Calu3 (cell line): ENCODE measurements around the gene LRRC46. TPM values are rescaled to one million over a fixed set of nuclear protein-coding genes. Genes with fewer than 3 reads are reported as not detected.

Source experiments
- BruUV-seq: library from RNA; stranded (reverse); fragments of 400-500 nt; replicated peaks from 2 replicates; lab custom pipeline; 2021; lab: Mats Ljungman, UMichigan
- CTCF ChIA-PET: fragments of 300-600 bp; sonication (Branson Sonifier 250); formaldehyde crosslinking; loops from one replicate; lab custom pipeline; 2022; ENCODE audit warnings: antibody characterized with exemption; lab: Charles Lee
- DNase-seq: peaks from one replicate; pipeline ENCODE4 v3.0.0; 2022
- H3K27ac Mint-ChIP-seq: one replicate; pipeline ENCODE4 v1.8.0; 2022; ENCODE audit warnings: mixed read lengths; ENCODE audit not compliant: unreplicated experiment
- H3K27me3 Mint-ChIP-seq: one replicate; pipeline ENCODE4 v1.8.0; 2022; ENCODE audit warnings: mixed read lengths; ENCODE audit not compliant: unreplicated experiment
- H3K36me3 Mint-ChIP-seq: one replicate; pipeline ENCODE4 v1.8.0; 2022; ENCODE audit warnings: mild to moderate bottlenecking, moderate library complexity, mixed read lengths; ENCODE audit not compliant: insufficient read depth, unreplicated experiment
- H3K4me1 Mint-ChIP-seq: one replicate; pipeline ENCODE4 v1.8.0; 2022; ENCODE audit warnings: mild to moderate bottlenecking, low read depth, mixed read lengths; ENCODE audit not compliant: unreplicated experiment
- H3K4me3 Mint-ChIP-seq: one replicate; pipeline ENCODE4 v1.8.0; 2022; ENCODE audit warnings: mild to moderate bottlenecking, low read depth, moderate library complexity, mixed read lengths; ENCODE audit not compliant: unreplicated experiment
- H3K9me3 Mint-ChIP-seq: one replicate; pipeline ENCODE4 v1.8.0; 2022; ENCODE audit warnings: low read depth, mixed read lengths; ENCODE audit not compliant: unreplicated experiment
- CTCF ChIP-seq: fragments of 200-600 bp; IDR thresholded peaks from one replicate; pipeline ENCODE4 v1.8.0; 2022; ENCODE audit warnings: antibody characterized with exemption; ENCODE audit not compliant: unreplicated experiment
- intact Hi-C: fragments of 100-400 bp; cut with micrococcal nuclease; formaldehyde crosslinking; loops from one replicate; pipeline ENCODE4 v1.10.0; 2022; ENCODE audit not compliant: unreplicated experiment
- total RNA-seq: library from RNA; stranded (reverse); gene quantifications from 2 replicates; pipeline ENCODE4 v1.2.3, GENCODE V29; 2022

Gene LRRC46
- total RNA-seq, 1 experiment from 2014 or later: 2.9 TPM

- Mint-ChIP-seq H3K4me1 (peaks cover 24% of the 10 kb centered on the region), H3K4me3 (no peak overlapping the region), H3K36me3 (peaks cover 30% of the 10 kb centered on the region), H3K9me3 (no peaks in the 10 kb centered on the region), H3K27me3 (peaks cover 29% of the 10 kb centered on the region), H3K27ac (no peak overlapping the region)
- no TSS peak for BruUV-seq
- intact Hi-C loops: no loop called here
- no peak for TF ChIP-seq CTCF
- CTCF ChIA-PET: no interaction called here
- no peak for DNase-seq
These were observed 24.6 kb upstream of the LRRC46 start for GRCh38 chr17:47806913-47807255.

- CTCF ChIA-PET: no interaction called here
- H3K9me3 Mint-ChIP-seq: no peaks in the 10 kb centered on the region
- no peak for DNase-seq
These were observed 24.0 kb upstream of the LRRC46 start for GRCh38 chr17:47807421-47807820.

GRCh38 chr17:47808036-47808829 is 23.2 kb upstream of the LRRC46 start:
- no peak for TF ChIP-seq CTCF

More at GRCh38 chr17:47807421-47807820, 24.0 kb upstream of the LRRC46 start:
- no peak for TF ChIP-seq CTCF
- Mint-ChIP-seq H3K4me1 (peaks cover 30% of the 10 kb centered on the region), H3K36me3 (peaks cover 35% of the 10 kb centered on the region), H3K27ac (no peak overlapping the region), H3K27me3 (peaks cover 24% of the 10 kb centered on the region), H3K4me3 (no peak overlapping the region)
- BruUV-seq: no TSS peak
- intact Hi-C loops: no loop called here

GRCh38 chr17:47808830-47809480 is 22.5 kb upstream of the LRRC46 start:
- peaks cover 34% of the 10 kb centered on the region for H3K4me1 Mint-ChIP-seq
- no peaks in the 10 kb centered on the region for H3K9me3 Mint-ChIP-seq
- peaks cover 10% of the 10 kb centered on the region for H3K27me3 Mint-ChIP-seq
- DNase-seq: no peak
- BruUV-seq: no TSS peak
- no peak overlapping the region for H3K27ac Mint-ChIP-seq
- intact Hi-C loops: no loop called here
- no peak overlapping the region for H3K4me3 Mint-ChIP-seq
- TF ChIP-seq CTCF: no peak
- H3K36me3 Mint-ChIP-seq: peaks cover 43% of the 10 kb centered on the region
- CTCF ChIA-PET: no interaction called here

More at GRCh38 chr17:47808036-47808829, 23.2 kb upstream of the LRRC46 start:
- Mint-ChIP-seq H3K27ac (no peak overlapping the region), H3K27me3 (peaks cover 17% of the 10 kb centered on the region), H3K4me1 (peaks cover 34% of the 10 kb centered on the region), H3K9me3 (no peaks in the 10 kb centered on the region), H3K36me3 (peaks cover 43% of the 10 kb centered on the region), H3K4me3 (no peak overlapping the region)
- no peak for DNase-seq
- BruUV-seq: no TSS peak
- CTCF ChIA-PET: no interaction called here
- intact Hi-C loops: no loop called here
